GM12878 (cell line): ENCODE measurements around the gene ENDOV. TPM values are rescaled to one million over a fixed set of nuclear protein-coding genes. Genes with fewer than 3 reads are reported as not detected.

Experiments used
- ATAC-seq: fragments of 200-7000 bp; cut with Tn5 transposase; 3 replicates; pipeline ENCODE4 v1.9.1; 2020; ENCODE audit warnings: mild to moderate bottlenecking, moderate library complexity
- BruUV-seq: library from RNA; stranded (reverse); fragments of 400-500 nt; replicated peaks from 2 replicates; lab custom pipeline; 2021; lab: Mats Ljungman, UMichigan
- CTCF ChIA-PET: fragments of 300-600 bp; sonication (Branson Sonifier 250); formaldehyde crosslinking; extraction: SDS; loops from one replicate; lab custom pipeline; 2021; ENCODE audit warnings: inconsistent platforms; lab: Yijun Ruan, JAX
- POLR2A ChIA-PET: fragments of 350-600 bp; formaldehyde crosslinking; extraction: SDS; loops from one replicate; lab custom pipeline; 2021; ENCODE audit warnings: inconsistent platforms; lab: Charles Lee
- RAD21 ChIA-PET: fragments of 300-600 bp; sonication (Branson Sonifier 250); formaldehyde crosslinking; loops from one replicate; lab custom pipeline; 2023; ENCODE audit warnings: antibody characterized with exemption; ENCODE audit not compliant: unreplicated experiment; lab: Charles Lee
- SMC1A ChIA-PET: fragments of 300-600 bp; sonication (Branson Sonifier 250); formaldehyde crosslinking; loops from one replicate; lab custom pipeline; 2023; ENCODE audit not compliant: unreplicated experiment, uncharacterized antibody; lab: Charles Lee
- DNase-seq: peaks from one replicate; pipeline ENCODE4 v3.0.0-alpha.2; 2011; ENCODE audit warnings: low read depth, low spot score
- FAIRE-seq: peaks from 3 replicates; lab custom pipeline; 2011; peaks lifted over from hg19 to GRCh38; lab: Jason Lieb, UNC
- H2AFZ ChIP-seq: 2 replicates; pipeline ENCODE4 v1.6.0; 2011; ENCODE audit warnings: low read depth, low read length, control low read depth; ENCODE audit not compliant: control insufficient read depth
- H3K27ac ChIP-seq: 2 replicates; pipeline ENCODE4 v1.5.1; 2011; ENCODE audit warnings: control low read depth; ENCODE audit not compliant: control insufficient read depth, insufficient read depth
- H3K27me3 ChIP-seq, 2 experiments: replicated peaks in 1 of 2; 2 replicates each; pipeline versions ENCODE4 v1.6.0 to v1.6.1; 2011; ENCODE audit warnings: low read length in 1 of 2; ENCODE audit not compliant: control insufficient read depth in 2 of 2, insufficient read depth in 2 of 2
- H3K36me3 ChIP-seq, 2 experiments: 2 replicates each; pipeline ENCODE4 v1.5.1; 2011; ENCODE audit warnings: low read length in 1 of 2; ENCODE audit not compliant: control insufficient read depth in 2 of 2, insufficient read depth in 2 of 2
- H3K4me1 ChIP-seq: 2 replicates; pipeline ENCODE4 v1.6.1; 2011; ENCODE audit warnings: mild to moderate bottlenecking, low read length, moderate library complexity, mixed read lengths; ENCODE audit not compliant: control insufficient read depth, insufficient read depth
- H3K4me2 ChIP-seq: 2 replicates; pipeline ENCODE4 v1.6.0; 2011; ENCODE audit warnings: control low read depth; ENCODE audit not compliant: control insufficient read depth, insufficient read depth
- H3K4me3 ChIP-seq: fragments of 200-600 bp; sonication (generic); 2 replicates; pipeline ENCODE4 v1.5.1; 2016
- H3K79me2 ChIP-seq: 2 replicates; pipeline ENCODE4 v1.6.0; 2011; ENCODE audit warnings: low read length; ENCODE audit not compliant: control insufficient read depth, insufficient read depth
- H3K9ac ChIP-seq: 2 replicates; pipeline ENCODE4 v1.8.0; 2011; ENCODE audit warnings: low read length, control low read depth, mixed read lengths; ENCODE audit not compliant: control insufficient read depth, insufficient read depth
- H3K9me3 ChIP-seq: replicated peaks from 3 replicates; pipeline ENCODE4 v1.5.1; 2011; ENCODE audit warnings: mild to moderate bottlenecking, low read length; ENCODE audit not compliant: control insufficient read depth, insufficient read depth
- H4K20me1 ChIP-seq: 2 replicates; pipeline ENCODE4 v1.6.0; 2011; ENCODE audit not compliant: control insufficient read depth, insufficient read depth
- HDAC6 ChIP-seq: fragments of 200-600 bp; sonication (generic); IDR thresholded peaks from one replicate; pipeline ENCODE4 v1.8.0; 2017; ENCODE audit warnings: antibody characterized with exemption; ENCODE audit not compliant: unreplicated experiment
- JUND ChIP-seq: IDR thresholded peaks from 2 replicates; pipeline ENCODE4 v1.6.1; 2012; ENCODE audit warnings: low read depth, mild to moderate bottlenecking, low read length, improper control_type of control experiment, moderate library complexity
- MYC ChIP-seq: IDR thresholded peaks from 2 replicates; pipeline ENCODE4 v1.6.1; 2011; ENCODE audit warnings: mild to moderate bottlenecking, low read length, moderate library complexity, inconsistent platforms; ENCODE audit not compliant: insufficient read depth, insufficient replicate concordance, insufficient read length, severe bottlenecking
- NFIC ChIP-seq: IDR thresholded peaks from 2 replicates; pipeline ENCODE4 v1.6.1; 2012; ENCODE audit warnings: low read depth, mild to moderate bottlenecking, inconsistent platforms, low read length, moderate library complexity
- NFXL1 ChIP-seq: fragments of 450-650 bp; IDR thresholded peaks from 2 replicates; pipeline ENCODE4 v1.6.1; 2017; ENCODE audit warnings: antibody characterized with exemption, mild to moderate bottlenecking, borderline replicate concordance
- POLR2A ChIP-seq: IDR thresholded peaks from 2 replicates; pipeline ENCODE4 v1.6.1; 2011; ENCODE audit warnings: low read depth, mild to moderate bottlenecking, low read length
- POLR2AphosphoS5 ChIP-seq: IDR thresholded peaks from 2 replicates; pipeline ENCODE4 v1.6.1; 2011; ENCODE audit warnings: mild to moderate bottlenecking, low read length, inconsistent platforms
- SIN3A ChIP-seq: IDR thresholded peaks from 2 replicates; pipeline ENCODE4 v1.6.1; 2012; ENCODE audit warnings: low read depth, low read length, improper control_type of control experiment
- SPI1 ChIP-seq: IDR thresholded peaks from 2 replicates; pipeline ENCODE4 v1.6.1; 2011; ENCODE audit warnings: low read depth, mild to moderate bottlenecking, low read length, moderate library complexity, borderline replicate concordance; ENCODE audit not compliant: insufficient read depth
- SREBF1 ChIP-seq: IDR thresholded peaks from 2 replicates; pipeline ENCODE4 v1.6.1; 2012; ENCODE audit warnings: mild to moderate bottlenecking, low read length
- TCF12 ChIP-seq: IDR thresholded peaks from 2 replicates; pipeline ENCODE4 v1.6.1; 2011; ENCODE audit warnings: low read depth, mild to moderate bottlenecking, low read length
- YBX1 ChIP-seq: fragments of 450-650 bp; IDR thresholded peaks from 2 replicates; pipeline ENCODE4 v1.6.1; 2016; ENCODE audit warnings: antibody characterized with exemption
- YY1 ChIP-seq: IDR thresholded peaks from 2 replicates; pipeline ENCODE4 v1.6.1; 2011; ENCODE audit warnings: low read depth, mild to moderate bottlenecking, low read length
- ZNF622 ChIP-seq: fragments of 450-650 bp; IDR thresholded peaks from 2 replicates; pipeline ENCODE4 v1.6.1; 2017; ENCODE audit warnings: mild to moderate bottlenecking, inconsistent platforms
- ZNF687 ChIP-seq: fragments of 450-650 bp; IDR thresholded peaks from 2 replicates; pipeline ENCODE4 v1.6.1; 2017; ENCODE audit warnings: mild to moderate bottlenecking, moderate library complexity
- WGBS: methylation state at CpG from one replicate; pipeline ENCODE4 v1.1.6; 2016; ENCODE audit warnings: low lambda C conversion rate; ENCODE audit not compliant: insufficient replicate concordance, insufficient coverage; ENCODE audit errors: missing lambda C conversion rate; 5-methylcytosine and 5-hydroxymethylcytosine counted together
- in situ Hi-C: fragments of 300-500 bp; cut with MboI; formaldehyde crosslinking; loops from 9 replicates; pipeline ENCODE4 v1.14.3; 2018; ENCODE audit warnings: mixed read lengths
- intact Hi-C: fragments of 100-400 bp; cut with micrococcal nuclease; formaldehyde crosslinking; loops from one replicate; pipeline ENCODE4 v1.14.2; 2022; ENCODE audit not compliant: unreplicated experiment
- polyA plus RNA-seq, 11 experiments: library from polyadenylated mRNA; depleted of rRNA in 4 of 11; unstranded in 6 of 11; stranded (reverse) in 5 of 11; fragments of >200 nt; fragmentation: Nextera tagmentation in 4 of 11; fragmentation: Illumina TruSeq in 1 of 11; extraction: Ambion mirVana in 4 of 11; extraction: Trizol in 1 of 11; gene quantifications; 1 replicate in 1 of 11; 2 replicates in 10 of 11; pipeline versions ENCODE4 v1.2.1 to v1.2.3, GENCODE V29; 2011 to 2016; ENCODE audit warnings: inconsistent platforms in 2 of 11, missing spikeins in 2 of 11, low read depth in 1 of 11
- total RNA-seq, 4 experiments: library from RNA; depleted of rRNA in 3 of 4; stranded (reverse); fragments of >200 nt in 3 of 4; fragmentation: Illumina TruSeq in 1 of 4; extraction: Trizol in 1 of 4; gene quantifications; 2 replicates each; pipeline versions ENCODE4 v1.2.1 to v1.2.3, GENCODE V29; 2013 to 2021

ENDOV gene
- total and polyA plus RNA-seq, 10 of the 15 experiments (the other 5 are each of a cell fraction or from before 2014, with no cell fraction given), result 0.63 to 11.9 (median 8.1) TPM

GRCh38 chr17:80393961-80394360, 21.0 kb upstream of the ENDOV start (continued):
- TF ChIP-seq ZNF687 (no peak), YY1 (no peak), NFXL1 (no peak), SREBF1 (no peak), MYC (no peak), HDAC6 (no peak), POLR2AphosphoS5 (no peak), JUND (no peak)

DNA sequence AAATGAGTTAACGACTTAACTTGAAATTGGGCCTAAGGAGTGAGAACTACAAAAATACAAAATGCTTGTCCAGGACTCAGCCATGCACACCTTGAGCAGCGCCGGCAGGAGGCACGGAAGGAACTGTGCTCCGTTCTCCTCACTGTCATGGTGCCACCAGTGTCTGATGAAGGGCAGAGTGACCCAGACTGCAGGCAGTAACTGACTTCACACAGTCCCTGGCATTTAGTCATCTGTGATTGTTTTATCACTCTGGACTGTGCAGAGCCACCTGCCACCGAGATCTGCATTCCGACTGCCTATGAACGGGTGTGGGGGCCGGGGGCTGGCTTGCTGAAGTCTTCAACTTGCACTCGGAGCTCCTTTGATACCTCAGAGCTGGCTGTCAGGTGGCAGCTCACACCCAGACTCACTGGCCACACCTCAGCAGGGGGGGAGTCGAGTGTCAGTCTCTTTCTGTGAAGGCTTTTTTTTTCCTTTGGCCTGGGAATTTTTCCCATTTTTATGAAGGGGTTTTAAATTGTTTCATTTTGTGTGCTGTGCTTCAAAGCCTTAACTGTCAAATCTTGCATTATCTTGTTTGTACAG, 20.2 kb upstream of the ENDOV start:
- no peak for ATAC-seq
- 92% methylated on average over 11 of the region's 11 CpGs for WGBS
- no peak overlapping the region for H3K27ac ChIP-seq
- H3K4me3 ChIP-seq, result no peak overlapping the region
- no peak for TF ChIP-seq YBX1
- no peak for TF ChIP-seq ZNF622
- no peak for TF ChIP-seq SPI1
- no peak for TF ChIP-seq SIN3A
- TF ChIP-seq TCF12, result no peak
- 0 out of 2 replicates have a peak, but pooled peaks have one; percentile 32 for TF ChIP-seq POLR2A
- no peak for TF ChIP-seq NFIC
- intact Hi-C loops (no loop called here), in situ Hi-C loops (no loop called here)
- H4K20me1 ChIP-seq, result 0 out of 2 replicates have a peak, but pooled peaks cover 3% of the 10 kb centered on the region
- no peak overlapping the region for H3K9ac ChIP-seq
- ChIA-PET SMC1A (interaction anchor here (0.6 kb wide), 1 partner anchor 88 kb away, joined by 4 read pairs; no protein-coding TSS in a partner anchor), RAD21 (no interaction called here), POLR2A (no interaction called here), CTCF (no interaction called here)
- H3K4me2 ChIP-seq, result no peak overlapping the region
- H3K9me3 ChIP-seq, result no peaks in the 10 kb centered on the region
- no peak for DNase-seq
- no peaks in the 10 kb centered on the region for H3K4me1 ChIP-seq
- no peak overlapping the region for H2AFZ ChIP-seq
- H3K79me2 ChIP-seq, result no peaks in the 10 kb centered on the region
- BruUV-seq, result TSS peak; percentile 69
- no peak for FAIRE-seq
- H3K36me3 ChIP-seq, result peaks cover 14 to 43% of the 10 kb centered on the region in 2 experiments; a peak in 3 of 4 replicates
- no peaks in the 10 kb centered on the region for H3K27me3 ChIP-seq
